DND-41 (cell line): ENCODE measurements around the gene SOX8.

Experiments
- CTCF ChIP-seq: IDR thresholded peaks from 2 replicates; pipeline ENCODE4 v1.5.1; 2012; ENCODE audit warnings: borderline replicate concordance, low read length, moderate library complexity, mild to moderate bottlenecking; ENCODE audit not compliant: poor library complexity, severe bottlenecking; ENCODE audit errors: extremely low read depth
- EZH2 ChIP-seq: IDR thresholded peaks from 3 replicates; pipeline ENCODE4 v1.6.1; 2012; ENCODE audit warnings: borderline replicate concordance, low read depth, mild to moderate bottlenecking, moderate library complexity, low read length, inconsistent platforms; ENCODE audit not compliant: severe bottlenecking

DNA sequence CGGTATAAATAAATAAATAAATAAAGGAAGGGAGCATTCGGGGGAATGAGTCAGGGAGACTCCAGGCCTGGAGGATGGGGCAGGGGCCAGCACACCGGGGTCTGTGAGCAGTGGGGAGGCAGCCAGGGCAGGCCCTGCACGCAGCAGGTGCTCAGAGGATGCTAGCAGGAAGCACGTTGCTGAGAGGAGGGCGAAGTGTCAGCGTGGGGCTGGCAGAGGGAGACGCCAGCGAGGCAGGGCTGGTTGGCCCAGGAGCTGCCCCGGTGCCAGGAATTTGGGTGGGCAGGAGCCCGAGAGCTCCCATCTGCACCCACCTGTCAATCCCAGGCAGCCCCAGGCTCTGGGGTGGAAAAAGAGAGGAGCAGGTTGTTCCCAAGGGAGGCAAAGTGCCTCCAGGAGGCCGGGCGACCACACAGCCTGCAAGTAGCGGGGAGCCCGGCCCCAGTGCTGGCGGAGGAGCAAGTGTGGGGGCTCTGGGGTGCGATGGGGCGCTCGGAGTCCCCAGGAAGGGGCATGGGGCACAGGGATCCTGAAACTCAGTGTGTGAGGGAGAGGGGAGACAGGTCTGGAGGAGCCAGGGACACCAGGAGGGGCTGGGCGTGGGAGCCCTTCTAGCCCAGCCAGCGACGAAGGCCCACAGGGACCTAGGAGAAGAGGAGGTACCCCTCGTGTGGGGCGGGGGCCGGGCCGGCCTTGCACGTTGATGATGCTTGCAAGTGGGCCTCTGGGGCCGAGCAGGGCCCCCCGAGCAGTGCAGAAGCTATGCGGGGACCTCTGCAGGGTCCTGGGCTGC lies 28.0 kb downstream of the SOX8 start:
- no peak for TF ChIP-seq CTCF
- no peak for TF ChIP-seq EZH2
